Daoy (cell line): Measurements from ENCODE around the gene CRYM. TPM values are rescaled to one million over a fixed set of nuclear protein-coding genes. Genes with fewer than 3 reads are reported as not detected.

Source experiments
- total RNA-seq: library from RNA; depleted of rRNA; stranded (reverse); fragments of >200 nt; shearing (Covaris generic); gene quantifications from 2 replicates; pipeline ENCODE4 v1.2.3, GENCODE V29; 2014; rRNA removed

Gene CRYM
- total RNA-seq, 1 experiment from 2014 or later, result not detected

Other genes with a start within 250 kb of the CRYM start
- gene DNAH3, start 127.4 kb downstream of the CRYM start, total RNA-seq, result 0.06 TPM in 1 of 2 replicates, not detected in the other
- 9.3 and 18.1 TPM in 2 replicates for gene LDAF1, start 119.6 kb downstream of the CRYM start, total RNA-seq
- not detected in 2 replicates for gene ZP2, start 66.7 kb downstream of the CRYM start, total RNA-seq
- not detected in 2 replicates for gene ANKS4B, start 44.6 kb downstream of the CRYM start, total RNA-seq